SK-N-MC (cell line): ENCODE results near the gene PLK3.

Experiments
- EZH2 ChIP-seq: fragments of 200-600 bp; sonication (generic); IDR thresholded peaks from one replicate; pipeline ENCODE4 v1.6.1; 2017; ENCODE audit warnings: antibody characterized with exemption
- FOXP2 ChIP-seq: optimal IDR thresholded peaks from 2 replicates; pipeline ENCODE3; 2011; ENCODE audit warnings: mild to moderate bottlenecking, moderate library complexity; ENCODE audit not compliant: insufficient read depth; ENCODE audit errors: extremely low read length, control extremely low read depth
- POLR2AphosphoS5 ChIP-seq: IDR thresholded peaks from 2 replicates; pipeline ENCODE4 v1.6.1; 2012; ENCODE audit warnings: mild to moderate bottlenecking, low read depth, low read length, borderline replicate concordance

GRCh38 chr1:44806025-44806703 lies 6.0 kb downstream of the PLK3 start:
- no peak for TF ChIP-seq POLR2AphosphoS5
- TF ChIP-seq EZH2 = no peak
- TF ChIP-seq FOXP2 = no peak
